HFFc6 (cell line): Measurements from ENCODE around the gene ADAMTS15. TPM values are rescaled to one million over a fixed set of nuclear protein-coding genes. Genes with fewer than 3 reads are reported as not detected.
"Not testable (repeated sequence)": the region's sequence is repeated elsewhere in the genome, so short reads cannot be mapped to it uniquely, and the experiment has no call there.

ENCODE experiments used
- DNase-seq: peaks from one replicate; pipeline ENCODE4 v3.0.0-alpha.2; 2018
- H3K27ac Mint-ChIP-seq: 2 replicates; pipeline ENCODE4 v1.8.0; 2020; ENCODE audit warnings: mild to moderate bottlenecking, mixed read lengths
- H3K27me3 Mint-ChIP-seq: 2 replicates; pipeline ENCODE4 v1.8.0; 2021; ENCODE audit warnings: mild to moderate bottlenecking, moderate library complexity, mixed read lengths; ENCODE audit not compliant: insufficient read depth
- H3K36me3 Mint-ChIP-seq: 2 replicates; pipeline ENCODE4 v1.8.0; 2021; ENCODE audit warnings: low read depth, mixed read lengths
- H3K4me1 Mint-ChIP-seq: 2 replicates; pipeline ENCODE4 v1.8.0; 2020; ENCODE audit warnings: low read depth, mixed read lengths
- H3K4me3 Mint-ChIP-seq: 2 replicates; pipeline ENCODE4 v1.8.0; 2020; ENCODE audit warnings: mild to moderate bottlenecking, moderate library complexity, mixed read lengths
- H3K9me3 Mint-ChIP-seq: 2 replicates; pipeline ENCODE4 v1.8.0; 2020; ENCODE audit warnings: mild to moderate bottlenecking, mixed read lengths
- CTCF ChIP-seq: fragments of 200-600 bp; sonication (generic); IDR thresholded peaks from 2 replicates; pipeline ENCODE4 v1.5.0; 2021; ENCODE audit warnings: antibody characterized with exemption, mild to moderate bottlenecking
- total RNA-seq, 6 experiments: library from RNA; stranded (reverse); fragmentation: NEBNext Ultra II Directional; extraction: Animal tissue kit (Norgen Biotek cat#: 25700); gene quantifications; 2 replicates in 1 of 6; 3 replicates in 5 of 6; pipeline ENCODE4 v1.2.3, GENCODE V29; 2021

Gene ADAMTS15
- total RNA-seq, 6 experiments from 2014 or later, result 0.21 to 1.1 (median 0.94) TPM

GRCh38 chr11:130437848-130438247 lies 10.6 kb upstream of the ADAMTS15 start:
- Mint-ChIP-seq H3K4me3 (no peak overlapping the region), H3K9me3 (no peaks in the 10 kb centered on the region), H3K36me3 (no peaks in the 10 kb centered on the region), H3K4me1 (peaks cover 15% of the 10 kb centered on the region), H3K27ac (no peak overlapping the region), H3K27me3 (peaks cover 2% of the 10 kb centered on the region; the same call in 1 of the 2 replicates)
- no peak for TF ChIP-seq CTCF
- no peak for DNase-seq

GRCh38 chr11:130438401-130439159 lies 9.9 kb upstream of the ADAMTS15 start:
- not testable (repeated sequence) for DNase-seq, H3K27ac Mint-ChIP-seq, H3K9me3 Mint-ChIP-seq, H3K4me3 Mint-ChIP-seq, H3K27me3 Mint-ChIP-seq, H3K36me3 Mint-ChIP-seq
- peaks cover 20% of the 10 kb centered on the region for H3K4me1 Mint-ChIP-seq

- Mint-ChIP-seq H3K4me3 (no peak overlapping the region), H3K36me3 (no peaks in the 10 kb centered on the region), H3K4me1 (peaks cover 20% of the 10 kb centered on the region), H3K27me3 (peaks cover 4% of the 10 kb centered on the region), H3K9me3 (no peaks in the 10 kb centered on the region), H3K27ac (no peak overlapping the region)
- no peak for DNase-seq
- no peak for TF ChIP-seq CTCF
These were observed 9.3 kb upstream of the ADAMTS15 start for GRCh38 chr11:130439160-130439519.

GRCh38 chr11:130439876-130440275 lies 8.6 kb upstream of the ADAMTS15 start:
- Mint-ChIP-seq H3K4me3 (no peak overlapping the region), H3K4me1 (peaks cover 20% of the 10 kb centered on the region), H3K27ac (no peak overlapping the region), H3K36me3 (no peaks in the 10 kb centered on the region), H3K27me3 (peaks cover 4% of the 10 kb centered on the region), H3K9me3 (no peaks in the 10 kb centered on the region)
- no peak for DNase-seq
- no peak for TF ChIP-seq CTCF

GRCh38 chr11:130441719-130442118 lies 6.7 kb upstream of the ADAMTS15 start:
- Mint-ChIP-seq H3K4me3 (no peak overlapping the region), H3K4me1 (peaks cover 20% of the 10 kb centered on the region), H3K36me3 (no peaks in the 10 kb centered on the region), H3K9me3 (no peaks in the 10 kb centered on the region), H3K27me3 (peaks cover 4% of the 10 kb centered on the region), H3K27ac (no peak overlapping the region)
- no peak for DNase-seq
- no peak for TF ChIP-seq CTCF

GRCh38 chr11:130442737-130443136 lies 5.7 kb upstream of the ADAMTS15 start:
- no peaks in the 10 kb centered on the region for H3K36me3 Mint-ChIP-seq
- TF ChIP-seq CTCF, result no peak
- no peak overlapping the region for H3K27ac Mint-ChIP-seq
- peaks cover 20% of the 10 kb centered on the region for H3K4me1 Mint-ChIP-seq
- no peak for DNase-seq
- no peaks in the 10 kb centered on the region for H3K9me3 Mint-ChIP-seq
- no peak overlapping the region for H3K4me3 Mint-ChIP-seq
- H3K27me3 Mint-ChIP-seq, result peaks cover 4% of the 10 kb centered on the region
